ENCODE results near the gene KIF5A. TPM values are rescaled to one million over a fixed set of nuclear protein-coding genes. Genes with fewer than 3 reads are reported as not detected.

The KIF5A gene
- polyA plus RNA-seq, 3 donors, result 0.01 TPM; not detected in 2

DNA sequence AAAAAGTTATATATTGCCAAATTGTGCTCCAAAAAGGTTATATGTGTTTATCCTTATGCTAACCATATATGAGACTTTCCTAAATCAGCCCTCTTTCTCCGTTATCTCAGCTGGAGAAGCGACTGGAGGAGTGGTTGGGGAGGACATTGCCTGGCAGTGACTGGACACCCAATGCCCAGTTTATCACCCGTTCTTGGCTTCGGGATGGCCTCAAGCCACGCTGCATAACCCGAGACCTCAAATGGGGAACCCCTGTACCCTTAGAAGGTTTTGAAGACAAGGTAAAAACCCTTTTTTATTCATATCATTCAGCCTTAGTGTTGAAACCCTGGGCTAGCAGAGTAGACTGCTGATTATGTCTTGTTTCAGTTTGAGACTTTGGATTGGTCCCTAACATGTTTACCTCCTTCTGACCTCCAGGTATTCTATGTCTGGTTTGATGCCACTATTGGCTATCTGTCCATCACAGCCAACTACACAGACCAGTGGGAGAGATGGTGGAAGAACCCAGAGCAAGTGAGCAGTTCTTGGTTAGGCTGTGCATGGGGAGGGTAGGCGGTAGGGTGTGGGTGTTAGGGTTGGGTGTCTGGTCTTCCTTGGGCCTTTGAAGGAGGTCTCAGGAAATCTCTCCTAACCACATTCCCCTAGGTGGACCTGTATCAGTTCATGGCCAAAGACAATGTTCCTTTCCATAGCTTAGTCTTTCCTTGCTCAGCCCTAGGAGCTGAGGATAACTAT is 38.1 kb upstream of the KIF5A start:
- H4K20me1 ChIP-seq (ENCODE audit: insufficient read depth, low read length), result peaks cover 23% of the 10 kb centered on the region
- no peaks in the 10 kb centered on the region for H3K9me3 ChIP-seq (replicated peaks in 1 of 2; ENCODE audit: control insufficient read depth in 1 of 2, insufficient read depth in 1 of 2, low read length in 2 of 2)
- H3K4me2 ChIP-seq (replicated peaks; ENCODE audit: extremely low read depth, low read length, poor library complexity, severe bottlenecking), result no peak overlapping the region
- Mint-ChIP-seq H3K27ac (peak overlapping the region in 2 of 7 donors; percentile 25 to 81), H3K4me3 (no peak overlapping the region), H3K27me3 (ENCODE audit: low read depth in 3 of 3) (no peaks in the 10 kb centered on the region), H3K36me3 (peaks cover 73 to 86% of the 10 kb centered on the region in 2 donors), H3K4me1 (peaks cover under 1% of the 10 kb centered on the region), H3K9me3 (peaks cover 0 to 1% (median 0%) of the 10 kb centered on the region in 7 donors)
- H2AFZ ChIP-seq (ENCODE audit: insufficient read depth, low read depth, low read length, poor library complexity, severe bottlenecking), result no peak overlapping the region
- intact Hi-C loops (cut with micrococcal nuclease), result no loop called here
- H3K4me3 ChIP-seq (replicated peaks in 1 of 3; ENCODE audit: low read depth in 2 of 3, low read length in 3 of 3), result no peak overlapping the region
- peaks cover 65 to 79% of the 10 kb centered on the region in 2 donors for H3K36me3 ChIP-seq (replicated peaks in 1 of 2; ENCODE audit: control insufficient read depth in 1 of 2, insufficient read depth in 2 of 2, low read length in 2 of 2)
- TF ChIP-seq, protein P1, sequence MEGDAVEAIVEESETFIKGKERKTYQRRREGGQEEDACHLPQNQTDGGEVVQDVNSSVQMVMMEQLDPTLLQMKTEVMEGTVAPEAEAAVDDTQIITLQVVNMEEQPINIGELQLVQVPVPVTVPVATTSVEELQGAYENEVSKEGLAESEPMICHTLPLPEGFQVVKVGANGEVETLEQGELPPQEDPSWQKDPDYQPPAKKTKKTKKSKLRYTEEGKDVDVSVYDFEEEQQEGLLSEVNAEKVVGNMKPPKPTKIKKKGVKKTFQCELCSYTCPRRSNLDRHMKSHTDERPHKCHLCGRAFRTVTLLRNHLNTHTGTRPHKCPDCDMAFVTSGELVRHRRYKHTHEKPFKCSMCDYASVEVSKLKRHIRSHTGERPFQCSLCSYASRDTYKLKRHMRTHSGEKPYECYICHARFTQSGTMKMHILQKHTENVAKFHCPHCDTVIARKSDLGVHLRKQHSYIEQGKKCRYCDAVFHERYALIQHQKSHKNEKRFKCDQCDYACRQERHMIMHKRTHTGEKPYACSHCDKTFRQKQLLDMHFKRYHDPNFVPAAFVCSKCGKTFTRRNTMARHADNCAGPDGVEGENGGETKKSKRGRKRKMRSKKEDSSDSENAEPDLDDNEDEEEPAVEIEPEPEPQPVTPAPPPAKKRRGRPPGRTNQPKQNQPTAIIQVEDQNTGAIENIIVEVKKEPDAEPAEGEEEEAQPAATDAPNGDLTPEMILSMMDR (IDR thresholded peaks at IDR 0.05), result no peak
- DNase-seq, result no peak
- 100% methylated on average over 3 of the region's 7 CpGs for WGBS (ENCODE audit: insufficient coverage)
- H3K4me1 ChIP-seq (ENCODE audit: control insufficient read depth in 1 of 2, insufficient read depth in 2 of 2, low read length in 2 of 2), result no peaks in the 10 kb centered on the region
- no peak overlapping the region for H3K9ac ChIP-seq (ENCODE audit: insufficient read depth, low read length, poor library complexity, severe bottlenecking)
- H3K79me2 ChIP-seq (ENCODE audit: insufficient read depth, low read length), result peaks cover 5% of the 10 kb centered on the region
- no peaks in the 10 kb centered on the region for H3K27me3 ChIP-seq (ENCODE audit: control insufficient read depth in 2 of 2, insufficient read depth in 2 of 2, low read length in 2 of 2)
- no peak overlapping the region for H3K27ac ChIP-seq (ENCODE audit: low read depth in 1 of 2, low read length in 2 of 2)

GRCh38 chr12:57512665-57513064 is 37.2 kb upstream of the KIF5A start:
- H3K4me1 Mint-ChIP-seq, result peaks cover 4% of the 10 kb centered on the region
- Histone ChIP-seq H3K27ac (ENCODE audit: low read depth in 1 of 2, low read length in 2 of 2) (no peak overlapping the region), H3K79me2 (ENCODE audit: insufficient read depth, low read length) (peaks cover 13% of the 10 kb centered on the region), H3K9ac (ENCODE audit: insufficient read depth, low read length, poor library complexity, severe bottlenecking) (no peak overlapping the region), H3K4me1 (ENCODE audit: control insufficient read depth in 1 of 2, insufficient read depth in 2 of 2, low read length in 2 of 2) (no peaks in the 10 kb centered on the region), H3K36me3 (replicated peaks in 1 of 2; ENCODE audit: control insufficient read depth in 1 of 2, insufficient read depth in 2 of 2, low read length in 2 of 2) (peaks cover 74 to 88% of the 10 kb centered on the region in 2 donors), H3K9me3 (replicated peaks in 1 of 2; ENCODE audit: control insufficient read depth in 1 of 2, insufficient read depth in 1 of 2, low read length in 2 of 2) (no peaks in the 10 kb centered on the region), H3K4me3 (replicated peaks in 1 of 3; ENCODE audit: low read depth in 2 of 3, low read length in 3 of 3) (no peak overlapping the region), H2AFZ (ENCODE audit: insufficient read depth, low read depth, low read length, poor library complexity, severe bottlenecking) (no peak overlapping the region), H4K20me1 (ENCODE audit: insufficient read depth, low read length) (peaks cover 32% of the 10 kb centered on the region), H3K27me3 (ENCODE audit: control insufficient read depth in 2 of 2, insufficient read depth in 2 of 2, low read length in 2 of 2) (no peaks in the 10 kb centered on the region), H3K4me2 (replicated peaks; ENCODE audit: extremely low read depth, low read length, poor library complexity, severe bottlenecking) (no peak overlapping the region)
- DNase-seq, result no peak
- peaks cover 0 to 1% (median 0%) of the 10 kb centered on the region in 7 donors for H3K9me3 Mint-ChIP-seq
- TF ChIP-seq, protein P1 (IDR thresholded peaks at IDR 0.05), result no peak
- intact Hi-C loops (cut with micrococcal nuclease), result no loop called here
- no peaks in the 10 kb centered on the region for H3K27me3 Mint-ChIP-seq (ENCODE audit: low read depth in 3 of 3)
- peaks cover 82 to 95% of the 10 kb centered on the region in 2 donors for H3K36me3 Mint-ChIP-seq
- no peak overlapping the region for H3K4me3 Mint-ChIP-seq
- WGBS (ENCODE audit: insufficient coverage), result 95% methylated on average over 6 of the region's 6 CpGs
- H3K27ac Mint-ChIP-seq, result peak overlapping the region in 2 of 7 donors; percentile 58 to 59

All from CD14-positive monocyte (primary cell).